Measurements from ENCODE around the gene CHCHD6.

The CHCHD6 gene

DNA sequence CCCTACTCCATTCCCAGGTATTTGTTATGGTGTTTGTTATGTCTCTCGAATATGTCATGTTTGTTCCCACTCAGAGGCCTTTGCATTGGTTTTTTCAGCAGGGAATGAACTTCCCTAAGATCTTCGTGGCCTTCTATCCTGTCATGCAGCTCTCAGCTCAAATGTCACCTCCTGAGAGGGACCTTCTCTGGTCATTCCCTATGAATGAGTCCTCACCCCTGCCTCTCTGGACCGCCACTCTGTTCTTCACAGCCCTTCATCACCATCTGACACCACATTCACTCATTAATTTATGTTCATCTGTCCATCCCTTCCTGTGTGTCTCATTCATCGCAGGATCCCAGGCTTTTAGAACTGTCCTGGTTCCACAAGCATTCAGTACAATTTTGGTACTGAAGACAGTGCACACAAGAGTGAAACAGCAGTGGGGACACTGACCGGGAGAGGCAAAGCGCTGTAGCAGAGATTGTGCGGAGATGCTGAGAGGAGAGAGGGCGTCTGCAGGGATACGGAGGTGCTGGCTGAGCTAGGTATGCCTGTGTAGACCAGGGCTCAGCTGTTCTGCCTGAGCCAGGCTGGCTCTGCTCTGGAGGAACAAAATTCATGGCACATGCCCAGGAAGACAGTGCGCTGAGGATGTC is 132.3 kb downstream of the CHCHD6 start:
- Histone ChIP-seq H3K4me1 (ENCODE audit: control insufficient read depth, insufficient read depth, low read length) (peaks cover 6% of the 10 kb centered on the region), H3K9me3 (ENCODE audit: control insufficient read depth, low read length) (no peaks in the 10 kb centered on the region), H3K27me3 (ENCODE audit: control insufficient read depth, insufficient read depth, low read length, poor library complexity, severe bottlenecking) (no peaks in the 10 kb centered on the region), H3K4me3 (ENCODE audit: insufficient read depth, low read depth, low read length) (no peak overlapping the region), H3K27ac (ENCODE audit: insufficient read depth, low read depth, low read length, poor library complexity, severe bottlenecking) (no peak overlapping the region), H3K36me3 (ENCODE audit: control insufficient read depth, insufficient read depth, low read length) (no peaks in the 10 kb centered on the region)
- WGBS, 2 experiments: 94 to 96% methylated on average over 10 of the region's 10 CpGs

DNA sequence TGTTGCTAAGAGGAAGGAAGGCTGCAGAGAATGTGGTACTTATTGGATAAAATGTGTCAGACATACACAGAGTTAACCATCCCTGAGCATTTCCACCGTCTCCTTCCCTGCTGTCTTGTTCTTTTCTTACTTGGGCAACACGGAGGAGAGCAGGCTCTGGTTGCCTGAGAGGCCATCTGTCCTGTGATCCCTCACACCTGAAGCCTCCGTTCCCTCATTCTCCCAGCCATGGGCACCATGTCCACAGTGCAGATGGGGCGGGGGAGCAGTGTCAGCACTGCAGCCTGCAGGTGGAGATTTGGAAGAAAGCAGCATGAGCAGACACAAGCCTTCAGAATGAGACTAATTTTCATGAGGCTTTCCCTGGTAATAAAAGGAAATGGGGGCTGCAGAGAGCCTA is 133.7 kb downstream of the CHCHD6 start:
- H3K27ac ChIP-seq (ENCODE audit: insufficient read depth, low read depth, low read length, poor library complexity, severe bottlenecking): no peak overlapping the region
- H3K27me3 ChIP-seq (ENCODE audit: control insufficient read depth, insufficient read depth, low read length, poor library complexity, severe bottlenecking): no peaks in the 10 kb centered on the region
- H3K4me3 ChIP-seq (ENCODE audit: insufficient read depth, low read depth, low read length): no peak overlapping the region
- no peaks in the 10 kb centered on the region for H3K36me3 ChIP-seq (ENCODE audit: control insufficient read depth, insufficient read depth, low read length)
- H3K4me1 ChIP-seq (ENCODE audit: control insufficient read depth, insufficient read depth, low read length): peaks cover 6% of the 10 kb centered on the region
- WGBS, 2 experiments: 74 to 75% methylated on average over 4 of the region's 4 CpGs
- H3K9me3 ChIP-seq (ENCODE audit: control insufficient read depth, low read length): no peaks in the 10 kb centered on the region

DNA sequence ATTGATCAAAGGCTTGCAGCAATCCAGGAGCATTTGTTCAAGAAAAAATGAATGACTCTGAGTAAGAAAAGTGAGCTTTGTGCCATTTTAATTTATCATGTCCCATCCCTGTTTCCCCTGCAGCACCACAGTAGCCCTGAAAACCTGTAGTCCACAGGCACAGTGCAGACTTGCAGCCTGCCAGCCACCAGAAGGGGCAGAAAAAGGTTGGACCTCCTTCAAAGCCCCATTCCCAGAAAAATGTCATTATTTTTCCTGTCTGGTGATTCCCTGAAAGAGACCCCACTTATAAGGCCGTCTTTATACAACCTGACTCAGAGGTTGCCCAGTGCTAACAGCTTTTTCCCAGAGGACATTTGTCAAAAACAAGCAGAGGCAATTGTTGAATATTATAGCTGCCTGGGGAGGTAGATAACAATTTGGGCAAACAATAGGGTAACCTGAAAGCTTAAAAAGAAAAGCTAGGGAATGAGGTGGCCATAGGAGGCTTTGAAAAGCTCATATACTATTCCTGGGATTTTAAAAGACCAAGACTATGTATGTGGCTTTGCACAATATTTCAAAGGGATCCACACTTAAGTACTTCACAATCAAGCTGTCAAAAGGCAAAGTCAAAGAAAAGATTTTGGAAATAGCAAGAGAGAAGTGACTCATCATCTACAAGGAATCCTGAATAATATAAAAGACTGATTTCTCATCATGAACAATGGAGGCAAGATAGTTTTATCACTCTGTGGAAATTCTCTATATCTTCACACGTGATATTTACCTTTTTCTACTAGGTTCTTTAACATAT is 142.1 kb downstream of the CHCHD6 start:
- H3K4me1 ChIP-seq (ENCODE audit: control insufficient read depth, insufficient read depth, low read length): peaks cover 21% of the 10 kb centered on the region
- no peak overlapping the region for H3K4me3 ChIP-seq (ENCODE audit: insufficient read depth, low read depth, low read length)
- WGBS, 2 experiments: 62 to 87% methylated on average over 1 to 2 of the region's 2 CpGs
- no peak overlapping the region for H3K27ac ChIP-seq (ENCODE audit: insufficient read depth, low read depth, low read length, poor library complexity, severe bottlenecking)
- no peaks in the 10 kb centered on the region for H3K36me3 ChIP-seq (ENCODE audit: control insufficient read depth, insufficient read depth, low read length)
- H3K9me3 ChIP-seq (ENCODE audit: control insufficient read depth, low read length): no peaks in the 10 kb centered on the region
- H3K27me3 ChIP-seq (ENCODE audit: control insufficient read depth, insufficient read depth, low read length, poor library complexity, severe bottlenecking): no peaks in the 10 kb centered on the region

DNA sequence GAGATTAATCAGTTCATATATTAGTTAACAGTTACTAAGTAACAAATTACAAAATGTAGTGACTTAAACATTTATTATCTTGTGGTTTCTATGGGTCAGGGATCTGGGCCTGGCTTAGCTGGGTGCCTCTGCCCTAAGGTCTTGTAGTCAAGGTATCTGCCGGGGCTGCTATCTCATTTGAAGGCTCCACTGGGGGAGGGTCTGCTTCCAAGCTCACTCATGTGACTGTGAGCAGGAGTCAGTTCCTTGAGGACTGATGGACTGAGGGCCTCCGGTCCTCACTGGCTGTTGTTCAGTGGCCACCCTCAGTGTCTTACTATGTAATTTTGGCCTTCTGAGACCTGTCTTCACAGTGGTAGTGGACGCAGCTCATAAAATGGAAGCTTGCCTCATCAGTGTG is 143.0 kb downstream of the CHCHD6 start:
- no peaks in the 10 kb centered on the region for H3K27me3 ChIP-seq (ENCODE audit: control insufficient read depth, insufficient read depth, low read length, poor library complexity, severe bottlenecking)
- 93 to 94% methylated on average over 3 of the region's 3 CpGs for WGBS, 2 experiments
- H3K36me3 ChIP-seq (ENCODE audit: control insufficient read depth, insufficient read depth, low read length): no peaks in the 10 kb centered on the region
- H3K27ac ChIP-seq (ENCODE audit: insufficient read depth, low read depth, low read length, poor library complexity, severe bottlenecking): no peak overlapping the region
- H3K9me3 ChIP-seq (ENCODE audit: control insufficient read depth, low read length): no peaks in the 10 kb centered on the region
- no peak overlapping the region for H3K4me3 ChIP-seq (ENCODE audit: insufficient read depth, low read depth, low read length)
- H3K4me1 ChIP-seq (ENCODE audit: control insufficient read depth, insufficient read depth, low read length): peaks cover 31% of the 10 kb centered on the region

DNA sequence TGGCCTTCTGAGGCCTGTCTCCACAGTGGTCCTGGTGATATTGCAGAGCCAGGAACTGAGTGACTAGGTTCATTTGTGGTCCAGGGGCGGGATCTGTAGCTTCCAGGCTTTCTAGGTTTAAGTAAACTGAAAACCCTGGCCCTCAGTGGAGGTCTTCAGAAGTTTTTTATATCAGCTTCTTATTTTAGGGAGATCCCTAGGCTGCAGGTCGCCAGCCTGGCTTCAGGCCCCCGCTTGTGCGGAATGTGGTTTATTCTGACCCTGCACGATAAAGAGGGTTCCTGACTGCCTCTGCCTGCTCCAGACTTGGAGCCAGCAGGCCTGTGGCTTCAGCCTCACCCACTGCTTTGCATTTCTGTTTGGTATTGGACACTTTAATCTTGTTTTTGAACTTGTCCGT is 145.0 kb downstream of the CHCHD6 start:
- no peaks in the 10 kb centered on the region for H3K27me3 ChIP-seq (ENCODE audit: control insufficient read depth, insufficient read depth, low read length, poor library complexity, severe bottlenecking)
- H3K9me3 ChIP-seq (ENCODE audit: control insufficient read depth, low read length): no peaks in the 10 kb centered on the region
- H3K4me3 ChIP-seq (ENCODE audit: insufficient read depth, low read depth, low read length): no peak overlapping the region
- no peaks in the 10 kb centered on the region for H3K36me3 ChIP-seq (ENCODE audit: control insufficient read depth, insufficient read depth, low read length)
- peaks cover 44% of the 10 kb centered on the region for H3K4me1 ChIP-seq (ENCODE audit: control insufficient read depth, insufficient read depth, low read length)
- 93 to 97% methylated on average over 6 of the region's 6 CpGs for WGBS, 2 experiments
- no peak overlapping the region for H3K27ac ChIP-seq (ENCODE audit: insufficient read depth, low read depth, low read length, poor library complexity, severe bottlenecking)

DNA sequence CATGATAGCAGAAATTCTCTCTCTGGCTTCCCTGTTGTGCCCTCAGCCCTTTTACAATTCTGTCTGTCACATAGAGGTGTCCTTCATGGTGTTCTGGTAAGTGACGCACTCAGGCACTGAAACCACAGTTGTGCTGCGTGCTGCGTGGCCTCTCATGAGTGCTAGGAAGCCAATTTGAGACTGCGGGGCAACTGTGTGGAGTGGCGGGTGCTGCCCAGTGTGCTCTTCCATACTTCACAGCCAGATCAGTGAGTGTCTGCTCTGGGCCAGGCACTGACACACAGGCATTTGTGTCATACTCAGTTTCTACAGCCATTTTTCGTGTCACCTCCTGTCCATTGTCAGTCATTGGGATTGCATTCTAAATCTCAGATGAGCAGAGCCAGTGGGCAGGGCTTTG is 145.7 kb downstream of the CHCHD6 start:
- peaks cover 51% of the 10 kb centered on the region for H3K4me1 ChIP-seq (ENCODE audit: control insufficient read depth, insufficient read depth, low read length)
- WGBS, 2 experiments: 94 to 95% methylated on average over 6 of the region's 6 CpGs
- no peaks in the 10 kb centered on the region for H3K27me3 ChIP-seq (ENCODE audit: control insufficient read depth, insufficient read depth, low read length, poor library complexity, severe bottlenecking)
- H3K4me3 ChIP-seq (ENCODE audit: insufficient read depth, low read depth, low read length): no peak overlapping the region
- H3K27ac ChIP-seq (ENCODE audit: insufficient read depth, low read depth, low read length, poor library complexity, severe bottlenecking): no peak overlapping the region
- H3K9me3 ChIP-seq (ENCODE audit: control insufficient read depth, low read length): no peaks in the 10 kb centered on the region
- H3K36me3 ChIP-seq (ENCODE audit: control insufficient read depth, insufficient read depth, low read length): no peaks in the 10 kb centered on the region

DNA sequence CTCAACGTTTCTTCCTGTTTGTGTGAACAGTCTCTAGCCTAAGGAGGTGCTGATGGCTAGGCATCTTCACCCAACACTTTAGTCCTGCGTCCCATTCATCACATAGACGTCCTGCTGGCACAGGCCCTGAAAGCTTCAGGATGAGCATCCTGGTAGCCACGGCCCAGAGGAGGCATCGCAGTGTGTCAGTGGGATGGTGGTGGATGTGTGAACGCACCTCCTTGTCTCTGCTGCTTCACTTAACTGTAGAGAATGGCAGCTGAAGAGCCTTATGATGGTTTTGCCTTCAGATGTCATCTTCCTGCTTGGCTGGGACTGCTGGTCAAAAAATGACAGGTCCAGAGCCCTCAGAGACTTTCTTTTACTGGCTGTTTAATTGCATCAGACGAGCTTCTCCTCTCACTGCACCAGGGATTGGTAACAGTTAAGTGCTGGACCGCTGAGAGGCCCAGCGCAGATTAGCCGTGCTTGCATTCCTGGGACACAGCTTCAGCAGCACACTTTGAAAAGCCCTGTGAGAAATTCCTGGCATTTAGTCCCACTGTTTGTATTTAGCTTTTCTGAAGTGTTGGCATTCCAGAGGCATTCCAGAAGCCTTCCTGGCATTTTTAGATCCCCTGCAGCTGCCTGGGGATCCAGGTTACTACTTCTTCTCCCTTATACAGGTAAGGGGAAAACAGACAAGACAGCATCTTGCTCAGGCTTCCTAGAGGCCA is 146.5 kb downstream of the CHCHD6 start:
- no peaks in the 10 kb centered on the region for H3K36me3 ChIP-seq (ENCODE audit: control insufficient read depth, insufficient read depth, low read length)
- no peaks in the 10 kb centered on the region for H3K9me3 ChIP-seq (ENCODE audit: control insufficient read depth, low read length)
- no peak overlapping the region for H3K4me3 ChIP-seq (ENCODE audit: insufficient read depth, low read depth, low read length)
- 52 to 55% methylated on average over 10 of the region's 10 CpGs for WGBS, 2 experiments
- peaks cover 52% of the 10 kb centered on the region for H3K4me1 ChIP-seq (ENCODE audit: control insufficient read depth, insufficient read depth, low read length)
- peak overlapping the region; percentile 92 for H3K27ac ChIP-seq (ENCODE audit: insufficient read depth, low read depth, low read length, poor library complexity, severe bottlenecking)
- H3K27me3 ChIP-seq (ENCODE audit: control insufficient read depth, insufficient read depth, low read length, poor library complexity, severe bottlenecking): no peaks in the 10 kb centered on the region

DNA sequence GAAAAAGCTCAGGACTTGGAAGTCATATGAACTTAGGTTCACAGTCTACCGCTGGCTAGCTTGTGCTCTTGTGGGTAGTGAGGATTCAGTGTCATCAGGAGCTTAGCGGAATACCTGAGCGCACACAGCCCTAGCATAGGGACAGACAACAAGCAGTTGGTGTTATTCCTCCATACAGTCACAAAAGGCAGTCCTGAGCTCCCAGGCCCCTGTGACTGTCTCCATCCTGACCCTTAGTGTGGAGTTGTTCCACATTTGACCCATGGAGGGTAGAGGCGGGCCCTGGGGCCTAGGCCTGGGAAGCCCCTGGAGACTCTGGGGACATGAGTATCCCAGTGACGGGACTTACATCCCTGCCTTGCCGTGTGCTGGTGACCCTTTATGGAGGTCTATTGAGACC is 147.3 kb downstream of the CHCHD6 start:
- H3K27ac ChIP-seq (ENCODE audit: insufficient read depth, low read depth, low read length, poor library complexity, severe bottlenecking): peak overlapping the region; percentile 92
- H3K27me3 ChIP-seq (ENCODE audit: control insufficient read depth, insufficient read depth, low read length, poor library complexity, severe bottlenecking): no peaks in the 10 kb centered on the region
- WGBS, 2 experiments: 95 to 96% methylated on average over 6 of the region's 6 CpGs
- H3K36me3 ChIP-seq (ENCODE audit: control insufficient read depth, insufficient read depth, low read length): no peaks in the 10 kb centered on the region
- H3K4me1 ChIP-seq (ENCODE audit: control insufficient read depth, insufficient read depth, low read length): peaks cover 52% of the 10 kb centered on the region
- no peaks in the 10 kb centered on the region for H3K9me3 ChIP-seq (ENCODE audit: control insufficient read depth, low read length)
- no peak overlapping the region for H3K4me3 ChIP-seq (ENCODE audit: insufficient read depth, low read depth, low read length)

DNA sequence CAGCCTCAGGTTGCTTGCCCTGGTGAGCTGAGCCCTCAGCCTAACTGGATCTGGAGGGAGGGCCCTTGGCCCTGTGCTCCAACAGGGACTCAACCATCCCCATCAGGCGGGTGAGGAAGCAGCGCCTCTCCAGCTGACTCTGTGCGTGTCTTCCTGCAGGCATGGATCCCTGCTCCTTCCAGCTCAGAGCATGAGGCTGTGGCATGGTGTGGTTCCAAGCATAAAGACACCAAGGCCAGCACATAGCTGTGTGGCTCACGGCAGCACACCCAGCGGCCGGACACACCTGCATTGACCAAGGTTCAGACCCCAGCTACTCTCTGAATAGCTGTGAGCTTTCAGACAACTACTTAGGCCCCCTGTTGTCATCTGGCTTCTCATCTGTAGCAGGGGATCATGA is 147.9 kb downstream of the CHCHD6 start:
- Histone ChIP-seq H3K4me1 (ENCODE audit: control insufficient read depth, insufficient read depth, low read length) (peaks cover 52% of the 10 kb centered on the region), H3K36me3 (ENCODE audit: control insufficient read depth, insufficient read depth, low read length) (no peaks in the 10 kb centered on the region), H3K4me3 (ENCODE audit: insufficient read depth, low read depth, low read length) (no peak overlapping the region), H3K27me3 (ENCODE audit: control insufficient read depth, insufficient read depth, low read length, poor library complexity, severe bottlenecking) (no peaks in the 10 kb centered on the region), H3K27ac (ENCODE audit: insufficient read depth, low read depth, low read length, poor library complexity, severe bottlenecking) (no peak overlapping the region), H3K9me3 (ENCODE audit: control insufficient read depth, low read length) (no peaks in the 10 kb centered on the region)
- WGBS, 2 experiments: 89 to 94% methylated on average over 6 of the region's 6 CpGs

DNA sequence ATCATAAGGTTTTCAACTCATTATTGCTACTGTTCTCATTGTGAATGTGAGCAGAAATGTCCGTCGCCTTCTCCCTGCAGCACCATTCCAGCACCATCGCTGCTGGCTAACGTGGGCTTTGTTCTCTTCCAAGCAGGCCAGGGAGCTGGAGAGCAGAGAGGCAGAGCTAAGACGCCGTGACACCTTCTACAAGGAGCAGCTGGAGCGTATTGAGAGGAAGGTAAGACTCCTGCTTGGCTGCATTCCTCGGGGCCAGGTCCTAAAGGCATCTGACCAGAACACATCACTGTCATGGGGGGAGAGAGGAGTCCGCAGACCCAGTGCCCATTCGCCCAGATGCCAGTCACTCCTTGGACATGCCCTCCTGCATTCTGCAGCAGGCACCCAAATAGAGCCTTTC is 148.5 kb downstream of the CHCHD6 start:
- 67 to 78% methylated on average over 10 of the region's 10 CpGs for WGBS, 2 experiments
- Histone ChIP-seq H3K9me3 (ENCODE audit: control insufficient read depth, low read length) (no peaks in the 10 kb centered on the region), H3K4me1 (ENCODE audit: control insufficient read depth, insufficient read depth, low read length) (peaks cover 52% of the 10 kb centered on the region), H3K4me3 (ENCODE audit: insufficient read depth, low read depth, low read length) (no peak overlapping the region), H3K27me3 (ENCODE audit: control insufficient read depth, insufficient read depth, low read length, poor library complexity, severe bottlenecking) (no peaks in the 10 kb centered on the region), H3K36me3 (ENCODE audit: control insufficient read depth, insufficient read depth, low read length) (no peaks in the 10 kb centered on the region), H3K27ac (ENCODE audit: insufficient read depth, low read depth, low read length, poor library complexity, severe bottlenecking) (no peak overlapping the region)

All from ectodermal cell (in vitro differentiated cells).